H1 (cell line): ENCODE results near the gene URM1. TPM values are rescaled to one million over a fixed set of nuclear protein-coding genes. Genes with fewer than 3 reads are reported as not detected.

Experiments
- CHD2 ChIP-seq: IDR thresholded peaks from 2 replicates; pipeline ENCODE4 v1.6.1; 2012; ENCODE audit warnings: low read length, improper control_type of control experiment
- JUN ChIP-seq: IDR thresholded peaks from 2 replicates; pipeline ENCODE4 v1.6.1; 2011; ENCODE audit warnings: low read depth, mild to moderate bottlenecking, improper control_type of control experiment, low read length
- KDM4A ChIP-seq: IDR thresholded peaks from one replicate; pipeline ENCODE4 v1.7.1; 2012; ENCODE audit warnings: low read depth, mild to moderate bottlenecking, moderate library complexity, low read length, inconsistent platforms; ENCODE audit not compliant: severe bottlenecking
- PHF8 ChIP-seq: fragments of 200-600 bp; sonication (generic); conservative IDR thresholded peaks from 2 replicates; pipeline ENCODE4 v1.7.1; 2012; ENCODE audit warnings: low read depth, mild to moderate bottlenecking, inconsistent platforms, low read length, moderate library complexity
- RFX5 ChIP-seq: IDR thresholded peaks from 2 replicates; pipeline ENCODE4 v1.6.1; 2011; ENCODE audit warnings: low read depth, low read length, improper control_type of control experiment, borderline replicate concordance
- SIRT6 ChIP-seq: IDR thresholded peaks from one replicate; pipeline ENCODE4 v1.7.1; 2012; ENCODE audit warnings: low read length, inconsistent platforms
- TAF1 ChIP-seq: IDR thresholded peaks from 2 replicates; pipeline ENCODE4 v1.6.1; 2011; ENCODE audit warnings: mild to moderate bottlenecking, low read depth, low read length
- TAF7 ChIP-seq: optimal IDR thresholded peaks from 2 replicates; pipeline ENCODE3; 2011; ENCODE audit warnings: low read depth, mild to moderate bottlenecking, inconsistent platforms, low read length, moderate library complexity, borderline replicate concordance
- polyA plus RNA-seq, 7 experiments: library from polyadenylated mRNA; depleted of rRNA in 3 of 7; stranded (reverse) in 5 of 7; unstranded in 2 of 7; fragments of >200 nt in 5 of 7; fragments of 200-250 nt in 2 of 7; gene quantifications; 1 replicate in 5 of 7; 2 replicates in 1 of 7; 4 replicates in 1 of 7; pipeline versions ENCODE4 v1.2.1 to v1.2.3, GENCODE V29; 2011 to 2013; ENCODE audit warnings: missing spikeins in 2 of 7, mixed read lengths in 2 of 7
- total RNA-seq: library from RNA; stranded (reverse); fragmentation: NEBNext Ultra II Directional; extraction: Animal tissue kit (Norgen Biotek cat#: 25700); gene quantifications from 2 replicates; pipeline ENCODE4 v1.2.1, GENCODE V29; 2021
- TF ChIP-seq, protein P1 (sequence below): fragments of 300-600 bp; sonication (generic); IDR thresholded peaks from 2 replicates; pipeline ENCODE4 v1.7.1; 2012; ENCODE audit warnings: low read length, moderate library complexity, mild to moderate bottlenecking, inconsistent platforms; ENCODE audit not compliant: insufficient replicate concordance
- TF ChIP-seq, protein P2 (sequence below): IDR thresholded peaks from 2 replicates; pipeline ENCODE4 v1.6.1; 2011; ENCODE audit warnings: low read depth, mild to moderate bottlenecking, low read length; ENCODE audit not compliant: insufficient read depth

Gene URM1
- total and polyA plus RNA-seq, 2 of the 8 experiments (the other 6 are each of a cell fraction or from before 2014, with no cell fraction given): 58.3 to 62.3 TPM

DNA sequence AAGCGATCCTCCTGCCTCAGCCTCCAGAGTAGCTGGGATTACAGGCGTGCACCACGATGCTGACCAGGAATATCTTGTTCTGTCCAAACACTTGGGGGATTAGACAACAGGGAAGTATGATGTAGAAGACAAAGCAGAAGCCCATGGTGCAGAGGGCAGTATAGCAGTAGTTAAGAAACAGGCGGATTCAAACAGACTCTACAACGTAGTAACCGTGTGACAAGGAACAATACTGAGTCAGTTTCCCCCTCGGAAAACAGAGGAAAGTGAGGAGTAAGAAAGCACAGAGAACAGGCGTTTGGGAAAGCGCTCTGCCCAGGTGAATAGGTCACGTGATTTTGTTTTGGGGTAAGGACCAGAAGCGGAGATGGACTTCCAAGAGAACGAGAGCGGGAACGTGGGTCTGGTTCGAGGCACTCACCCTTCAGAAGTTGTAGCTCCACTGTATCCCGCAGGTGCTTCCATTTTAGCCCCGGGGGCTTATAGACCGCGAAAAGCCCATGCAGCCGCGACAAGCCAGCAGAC lies 49.2 kb upstream of the URM1 start (continued):
- TF ChIP-seq, protein P1, sequence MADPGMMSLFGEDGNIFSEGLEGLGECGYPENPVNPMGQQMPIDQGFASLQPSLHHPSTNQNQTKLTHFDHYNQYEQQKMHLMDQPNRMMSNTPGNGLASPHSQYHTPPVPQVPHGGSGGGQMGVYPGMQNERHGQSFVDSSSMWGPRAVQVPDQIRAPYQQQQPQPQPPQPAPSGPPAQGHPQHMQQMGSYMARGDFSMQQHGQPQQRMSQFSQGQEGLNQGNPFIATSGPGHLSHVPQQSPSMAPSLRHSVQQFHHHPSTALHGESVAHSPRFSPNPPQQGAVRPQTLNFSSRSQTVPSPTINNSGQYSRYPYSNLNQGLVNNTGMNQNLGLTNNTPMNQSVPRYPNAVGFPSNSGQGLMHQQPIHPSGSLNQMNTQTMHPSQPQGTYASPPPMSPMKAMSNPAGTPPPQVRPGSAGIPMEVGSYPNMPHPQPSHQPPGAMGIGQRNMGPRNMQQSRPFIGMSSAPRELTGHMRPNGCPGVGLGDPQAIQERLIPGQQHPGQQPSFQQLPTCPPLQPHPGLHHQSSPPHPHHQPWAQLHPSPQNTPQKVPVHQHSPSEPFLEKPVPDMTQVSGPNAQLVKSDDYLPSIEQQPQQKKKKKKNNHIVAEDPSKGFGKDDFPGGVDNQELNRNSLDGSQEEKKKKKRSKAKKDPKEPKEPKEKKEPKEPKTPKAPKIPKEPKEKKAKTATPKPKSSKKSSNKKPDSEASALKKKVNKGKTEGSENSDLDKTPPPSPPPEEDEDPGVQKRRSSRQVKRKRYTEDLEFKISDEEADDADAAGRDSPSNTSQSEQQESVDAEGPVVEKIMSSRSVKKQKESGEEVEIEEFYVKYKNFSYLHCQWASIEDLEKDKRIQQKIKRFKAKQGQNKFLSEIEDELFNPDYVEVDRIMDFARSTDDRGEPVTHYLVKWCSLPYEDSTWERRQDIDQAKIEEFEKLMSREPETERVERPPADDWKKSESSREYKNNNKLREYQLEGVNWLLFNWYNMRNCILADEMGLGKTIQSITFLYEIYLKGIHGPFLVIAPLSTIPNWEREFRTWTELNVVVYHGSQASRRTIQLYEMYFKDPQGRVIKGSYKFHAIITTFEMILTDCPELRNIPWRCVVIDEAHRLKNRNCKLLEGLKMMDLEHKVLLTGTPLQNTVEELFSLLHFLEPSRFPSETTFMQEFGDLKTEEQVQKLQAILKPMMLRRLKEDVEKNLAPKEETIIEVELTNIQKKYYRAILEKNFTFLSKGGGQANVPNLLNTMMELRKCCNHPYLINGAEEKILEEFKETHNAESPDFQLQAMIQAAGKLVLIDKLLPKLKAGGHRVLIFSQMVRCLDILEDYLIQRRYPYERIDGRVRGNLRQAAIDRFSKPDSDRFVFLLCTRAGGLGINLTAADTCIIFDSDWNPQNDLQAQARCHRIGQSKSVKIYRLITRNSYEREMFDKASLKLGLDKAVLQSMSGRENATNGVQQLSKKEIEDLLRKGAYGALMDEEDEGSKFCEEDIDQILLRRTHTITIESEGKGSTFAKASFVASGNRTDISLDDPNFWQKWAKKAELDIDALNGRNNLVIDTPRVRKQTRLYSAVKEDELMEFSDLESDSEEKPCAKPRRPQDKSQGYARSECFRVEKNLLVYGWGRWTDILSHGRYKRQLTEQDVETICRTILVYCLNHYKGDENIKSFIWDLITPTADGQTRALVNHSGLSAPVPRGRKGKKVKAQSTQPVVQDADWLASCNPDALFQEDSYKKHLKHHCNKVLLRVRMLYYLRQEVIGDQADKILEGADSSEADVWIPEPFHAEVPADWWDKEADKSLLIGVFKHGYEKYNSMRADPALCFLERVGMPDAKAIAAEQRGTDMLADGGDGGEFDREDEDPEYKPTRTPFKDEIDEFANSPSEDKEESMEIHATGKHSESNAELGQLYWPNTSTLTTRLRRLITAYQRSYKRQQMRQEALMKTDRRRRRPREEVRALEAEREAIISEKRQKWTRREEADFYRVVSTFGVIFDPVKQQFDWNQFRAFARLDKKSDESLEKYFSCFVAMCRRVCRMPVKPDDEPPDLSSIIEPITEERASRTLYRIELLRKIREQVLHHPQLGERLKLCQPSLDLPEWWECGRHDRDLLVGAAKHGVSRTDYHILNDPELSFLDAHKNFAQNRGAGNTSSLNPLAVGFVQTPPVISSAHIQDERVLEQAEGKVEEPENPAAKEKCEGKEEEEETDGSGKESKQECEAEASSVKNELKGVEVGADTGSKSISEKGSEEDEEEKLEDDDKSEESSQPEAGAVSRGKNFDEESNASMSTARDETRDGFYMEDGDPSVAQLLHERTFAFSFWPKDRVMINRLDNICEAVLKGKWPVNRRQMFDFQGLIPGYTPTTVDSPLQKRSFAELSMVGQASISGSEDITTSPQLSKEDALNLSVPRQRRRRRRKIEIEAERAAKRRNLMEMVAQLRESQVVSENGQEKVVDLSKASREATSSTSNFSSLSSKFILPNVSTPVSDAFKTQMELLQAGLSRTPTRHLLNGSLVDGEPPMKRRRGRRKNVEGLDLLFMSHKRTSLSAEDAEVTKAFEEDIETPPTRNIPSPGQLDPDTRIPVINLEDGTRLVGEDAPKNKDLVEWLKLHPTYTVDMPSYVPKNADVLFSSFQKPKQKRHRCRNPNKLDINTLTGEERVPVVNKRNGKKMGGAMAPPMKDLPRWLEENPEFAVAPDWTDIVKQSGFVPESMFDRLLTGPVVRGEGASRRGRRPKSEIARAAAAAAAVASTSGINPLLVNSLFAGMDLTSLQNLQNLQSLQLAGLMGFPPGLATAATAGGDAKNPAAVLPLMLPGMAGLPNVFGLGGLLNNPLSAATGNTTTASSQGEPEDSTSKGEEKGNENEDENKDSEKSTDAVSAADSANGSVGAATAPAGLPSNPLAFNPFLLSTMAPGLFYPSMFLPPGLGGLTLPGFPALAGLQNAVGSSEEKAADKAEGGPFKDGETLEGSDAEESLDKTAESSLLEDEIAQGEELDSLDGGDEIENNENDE: no peak
- no peak for TF ChIP-seq CHD2
- TF ChIP-seq, protein P2, sequence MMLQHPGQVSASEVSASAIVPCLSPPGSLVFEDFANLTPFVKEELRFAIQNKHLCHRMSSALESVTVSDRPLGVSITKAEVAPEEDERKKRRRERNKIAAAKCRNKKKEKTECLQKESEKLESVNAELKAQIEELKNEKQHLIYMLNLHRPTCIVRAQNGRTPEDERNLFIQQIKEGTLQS: peak; percentile 39; the same call in 1 of the 2 replicates
- no peak for TF ChIP-seq TAF1
- TF ChIP-seq KDM4A: peak; percentile 87
- no peak for TF ChIP-seq RFX5
- no peak for TF ChIP-seq SIRT6
- peak; percentile 86 for TF ChIP-seq PHF8
- no peak for TF ChIP-seq JUN
- peak; percentile 53 for TF ChIP-seq TAF7
